HEK293 (cell line): ENCODE results near the gene EFCAB11.
A peak's percentile ranks its signal among the peaks of the same experiment; 100 is the strongest.

Source experiments
- CTCF ChIA-PET: fragments of 350-600 bp; formaldehyde crosslinking; extraction: SDS; loops from one replicate; lab custom pipeline; 2021; ENCODE audit warnings: antibody characterized with exemption; lab: Yijun Ruan, JAX
- POLR2A ChIA-PET: fragments of 300-600 bp; formaldehyde crosslinking; extraction: SDS; loops from one replicate; lab custom pipeline; 2020; ENCODE audit warnings: antibody characterized with exemption, inconsistent platforms; lab: Yijun Ruan, JAX
- H3K27ac ChIP-seq: fragments of 200-500 bp; sonication (Bioruptor generic); 2 replicates; pipeline ENCODE4 v1.5.1; 2014; ENCODE audit warnings: low read depth, low read length, control low read depth, inconsistent platforms; ENCODE audit errors: extremely low read depth
- H3K36me3 ChIP-seq, 2 experiments: fragments of 200-500 bp in 1 of 2; sonication (Bioruptor generic) in 1 of 2; 1 replicate in 1 of 2; 2 replicates in 1 of 2; pipeline ENCODE4 v1.5.1; 2014 to 2017; ENCODE audit warnings: inconsistent platforms in 2 of 2, low read length in 2 of 2; ENCODE audit not compliant: control insufficient read depth in 2 of 2, insufficient read depth in 1 of 2
- H3K4me1 ChIP-seq: fragments of 200-500 bp; sonication (Bioruptor generic); 2 replicates; pipeline ENCODE4 v1.5.1; 2014; ENCODE audit warnings: mild to moderate bottlenecking, low read length, inconsistent platforms; ENCODE audit not compliant: control insufficient read depth, insufficient read depth
- H3K4me3 ChIP-seq: 2 replicates; pipeline ENCODE4 v1.5.1; 2011; ENCODE audit warnings: low read depth, mild to moderate bottlenecking, control low read depth, low read length, moderate library complexity
- H3K9me3 ChIP-seq: fragments of 200-500 bp; sonication (Bioruptor generic); 2 replicates; pipeline ENCODE4 v1.5.1; 2014; ENCODE audit warnings: low read depth, low read length, inconsistent platforms; ENCODE audit not compliant: control insufficient read depth, insufficient read depth
- HOXA7 ChIP-seq: sonication (generic); formaldehyde crosslinking; IDR thresholded peaks from 2 replicates; pipeline ENCODE4 v1.8.1; 2022; ENCODE audit warnings: missing genetic modification reagents, borderline replicate concordance
- IKZF3 ChIP-seq: fragments of 450-650 bp; IDR thresholded peaks from 2 replicates; pipeline ENCODE4 v1.5.0; 2018; ENCODE audit warnings: missing biosample characterization, mild to moderate bottlenecking, missing genetic modification characterization, moderate library complexity
- KLF8 ChIP-seq: fragments of 450-650 bp; formaldehyde crosslinking; IDR thresholded peaks from 2 replicates; pipeline ENCODE4 v1.5.1; 2016; ENCODE audit warnings: missing biosample characterization, missing genetic modification characterization
- OSR2 ChIP-seq: fragments of 450-650 bp; formaldehyde crosslinking; IDR thresholded peaks from 2 replicates; pipeline ENCODE4 v1.5.1; 2016; ENCODE audit warnings: missing biosample characterization, missing genetic modification characterization
- RBAK ChIP-seq: fragments of 450-650 bp; formaldehyde crosslinking; IDR thresholded peaks from 2 replicates; pipeline ENCODE4 v1.5.1; 2016; ENCODE audit warnings: missing biosample characterization, missing genetic modification characterization
- ZBTB21 ChIP-seq: fragments of 450-650 bp; formaldehyde crosslinking; IDR thresholded peaks from 2 replicates; pipeline ENCODE4 v1.5.1; 2017; ENCODE audit warnings: missing biosample characterization, missing genetic modification characterization
- ZEB2 ChIP-seq: fragments of 450-650 bp; formaldehyde crosslinking; IDR thresholded peaks from 2 replicates; pipeline ENCODE4 v1.5.1; 2016; ENCODE audit warnings: missing biosample characterization, missing genetic modification characterization
- ZFP69B ChIP-seq: fragments of 450-650 bp; formaldehyde crosslinking; IDR thresholded peaks from 2 replicates; pipeline ENCODE4 v1.5.1; 2016; ENCODE audit warnings: missing biosample characterization, missing genetic modification characterization
- ZNF16 ChIP-seq: fragments of 450-650 bp; formaldehyde crosslinking; IDR thresholded peaks from 2 replicates; pipeline ENCODE4 v1.5.1; 2016; ENCODE audit warnings: low read depth, missing biosample characterization, missing genetic modification characterization
- ZNF175 ChIP-seq: fragments of 450-650 bp; formaldehyde crosslinking; IDR thresholded peaks from 2 replicates; pipeline ENCODE4 v1.5.1; 2016; ENCODE audit warnings: missing biosample characterization, missing genetic modification characterization
- ZNF335 ChIP-seq: fragments of 450-650 bp; formaldehyde crosslinking; conservative IDR thresholded peaks from 2 replicates; pipeline ENCODE4 v1.5.1; 2016; ENCODE audit warnings: missing biosample characterization, missing genetic modification characterization
- ZNF350 ChIP-seq: fragments of 450-650 bp; formaldehyde crosslinking; IDR thresholded peaks from 2 replicates; pipeline ENCODE4 v1.5.0; 2017; ENCODE audit warnings: missing biosample characterization, mild to moderate bottlenecking, missing genetic modification characterization
- ZNF529 ChIP-seq: fragments of 450-650 bp; formaldehyde crosslinking; IDR thresholded peaks from 2 replicates; pipeline ENCODE4 v1.5.1; 2017; ENCODE audit warnings: missing genetic modification characterization, missing biosample characterization; ENCODE audit not compliant: insufficient replicate concordance
- ZNF600 ChIP-seq: fragments of 450-650 bp; formaldehyde crosslinking; IDR thresholded peaks from 2 replicates; pipeline ENCODE4 v1.5.1; 2016; ENCODE audit warnings: missing biosample characterization, missing genetic modification characterization
- ZNF626 ChIP-seq: fragments of 450-650 bp; sonication (Bioruptor Pico); formaldehyde crosslinking; IDR thresholded peaks from 2 replicates; pipeline ENCODE4 v1.5.1; 2018; ENCODE audit warnings: missing biosample characterization, missing genetic modification characterization, inconsistent platforms
- ZNF658 ChIP-seq: fragments of 450-650 bp; formaldehyde crosslinking; IDR thresholded peaks from 2 replicates; pipeline ENCODE4; 2016; ENCODE audit warnings: missing biosample characterization, missing genetic modification characterization
- ZNF792 ChIP-seq: fragments of 450-650 bp; formaldehyde crosslinking; IDR thresholded peaks from 2 replicates; pipeline ENCODE4 v1.5.1; 2016; ENCODE audit warnings: missing biosample characterization, missing genetic modification characterization
- TF ChIP-seq, protein P1 (sequence below): fragments of 450-650 bp; formaldehyde crosslinking; IDR thresholded peaks from 2 replicates; pipeline ENCODE4 v1.5.1; 2016; ENCODE audit warnings: missing biosample characterization, missing genetic modification characterization
- TF ChIP-seq, protein P2 (sequence below): fragments of 450-650 bp; formaldehyde crosslinking; IDR thresholded peaks from 2 replicates; pipeline ENCODE4 v1.5.0; 2017; ENCODE audit warnings: missing biosample characterization, missing genetic modification characterization, borderline replicate concordance
- TF ChIP-seq, protein P3 (sequence below): fragments of 450-650 bp; formaldehyde crosslinking; IDR thresholded peaks from 2 replicates; pipeline ENCODE4 v1.5.1; 2016; ENCODE audit warnings: missing biosample characterization, missing genetic modification characterization
- TF ChIP-seq, protein P4 (sequence below): fragments of 450-650 bp; formaldehyde crosslinking; IDR thresholded peaks from 2 replicates; pipeline ENCODE4 v1.5.1; 2016; ENCODE audit warnings: missing biosample characterization, missing genetic modification characterization
- TF ChIP-seq, protein P5 (sequence below): fragments of 450-650 bp; formaldehyde crosslinking; IDR thresholded peaks from 2 replicates; pipeline ENCODE4 v1.5.1; 2016; ENCODE audit warnings: missing biosample characterization, missing genetic modification characterization

EFCAB11 gene

DNA sequence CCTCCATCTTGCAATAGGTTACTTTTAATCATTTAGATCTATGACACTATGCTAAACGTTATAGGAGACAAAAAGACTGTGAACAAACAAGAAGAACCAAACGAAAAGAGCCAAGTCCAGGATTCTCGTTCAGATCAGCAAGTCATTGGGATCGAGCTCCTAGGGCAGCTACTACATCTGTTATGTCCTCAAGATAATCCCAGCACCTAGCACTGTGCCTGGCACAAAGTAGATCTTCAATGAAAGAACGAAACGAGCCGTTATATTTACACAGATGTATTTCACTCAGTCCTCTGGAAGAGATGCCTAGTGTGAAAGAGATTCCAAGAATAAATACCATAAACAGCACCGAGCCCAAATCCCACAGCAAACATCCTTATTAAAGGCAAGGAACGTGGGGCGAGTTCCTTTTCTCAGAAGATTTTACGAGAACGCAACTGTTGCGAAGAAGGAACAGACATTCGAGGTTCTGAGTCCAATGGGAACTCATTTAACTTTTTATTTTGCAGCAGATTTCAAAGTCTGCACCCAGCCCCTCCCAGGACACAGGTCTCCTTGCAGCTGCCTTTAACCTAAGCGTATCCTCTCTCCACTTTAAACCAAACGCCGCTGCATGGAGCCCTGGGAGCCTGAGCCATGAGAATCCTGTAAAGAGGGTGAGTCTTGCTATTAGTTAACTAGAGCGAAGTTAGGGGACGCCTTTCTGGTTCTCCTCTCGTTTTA lies 653 bp upstream of the EFCAB11 start (continued):
- TF ChIP-seq ZNF335, result peak; percentile 86
- TF ChIP-seq, protein P1, sequence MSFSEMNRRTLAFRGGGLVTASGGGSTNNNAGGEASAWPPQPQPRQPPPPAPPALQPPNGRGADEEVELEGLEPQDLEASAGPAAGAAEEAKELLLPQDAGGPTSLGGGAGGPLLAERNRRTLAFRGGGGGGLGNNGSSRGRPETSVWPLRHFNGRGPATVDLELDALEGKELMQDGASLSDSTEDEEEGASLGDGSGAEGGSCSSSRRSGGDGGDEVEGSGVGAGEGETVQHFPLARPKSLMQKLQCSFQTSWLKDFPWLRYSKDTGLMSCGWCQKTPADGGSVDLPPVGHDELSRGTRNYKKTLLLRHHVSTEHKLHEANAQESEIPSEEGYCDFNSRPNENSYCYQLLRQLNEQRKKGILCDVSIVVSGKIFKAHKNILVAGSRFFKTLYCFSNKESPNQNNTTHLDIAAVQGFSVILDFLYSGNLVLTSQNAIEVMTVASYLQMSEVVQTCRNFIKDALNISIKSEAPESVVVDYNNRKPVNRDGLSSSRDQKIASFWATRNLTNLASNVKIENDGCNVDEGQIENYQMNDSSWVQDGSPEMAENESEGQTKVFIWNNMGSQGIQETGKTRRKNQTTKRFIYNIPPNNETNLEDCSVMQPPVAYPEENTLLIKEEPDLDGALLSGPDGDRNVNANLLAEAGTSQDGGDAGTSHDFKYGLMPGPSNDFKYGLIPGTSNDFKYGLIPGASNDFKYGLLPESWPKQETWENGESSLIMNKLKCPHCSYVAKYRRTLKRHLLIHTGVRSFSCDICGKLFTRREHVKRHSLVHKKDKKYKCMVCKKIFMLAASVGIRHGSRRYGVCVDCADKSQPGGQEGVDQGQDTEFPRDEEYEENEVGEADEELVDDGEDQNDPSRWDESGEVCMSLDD (tag by site-specific recombination), result no peak
- TF ChIP-seq, protein P2, sequence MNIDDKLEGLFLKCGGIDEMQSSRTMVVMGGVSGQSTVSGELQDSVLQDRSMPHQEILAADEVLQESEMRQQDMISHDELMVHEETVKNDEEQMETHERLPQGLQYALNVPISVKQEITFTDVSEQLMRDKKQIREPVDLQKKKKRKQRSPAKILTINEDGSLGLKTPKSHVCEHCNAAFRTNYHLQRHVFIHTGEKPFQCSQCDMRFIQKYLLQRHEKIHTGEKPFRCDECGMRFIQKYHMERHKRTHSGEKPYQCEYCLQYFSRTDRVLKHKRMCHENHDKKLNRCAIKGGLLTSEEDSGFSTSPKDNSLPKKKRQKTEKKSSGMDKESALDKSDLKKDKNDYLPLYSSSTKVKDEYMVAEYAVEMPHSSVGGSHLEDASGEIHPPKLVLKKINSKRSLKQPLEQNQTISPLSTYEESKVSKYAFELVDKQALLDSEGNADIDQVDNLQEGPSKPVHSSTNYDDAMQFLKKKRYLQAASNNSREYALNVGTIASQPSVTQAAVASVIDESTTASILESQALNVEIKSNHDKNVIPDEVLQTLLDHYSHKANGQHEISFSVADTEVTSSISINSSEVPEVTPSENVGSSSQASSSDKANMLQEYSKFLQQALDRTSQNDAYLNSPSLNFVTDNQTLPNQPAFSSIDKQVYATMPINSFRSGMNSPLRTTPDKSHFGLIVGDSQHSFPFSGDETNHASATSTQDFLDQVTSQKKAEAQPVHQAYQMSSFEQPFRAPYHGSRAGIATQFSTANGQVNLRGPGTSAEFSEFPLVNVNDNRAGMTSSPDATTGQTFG (tag by site-specific recombination), result no peak
- TF ChIP-seq, all 188 proteins: peak for 4

DNA sequence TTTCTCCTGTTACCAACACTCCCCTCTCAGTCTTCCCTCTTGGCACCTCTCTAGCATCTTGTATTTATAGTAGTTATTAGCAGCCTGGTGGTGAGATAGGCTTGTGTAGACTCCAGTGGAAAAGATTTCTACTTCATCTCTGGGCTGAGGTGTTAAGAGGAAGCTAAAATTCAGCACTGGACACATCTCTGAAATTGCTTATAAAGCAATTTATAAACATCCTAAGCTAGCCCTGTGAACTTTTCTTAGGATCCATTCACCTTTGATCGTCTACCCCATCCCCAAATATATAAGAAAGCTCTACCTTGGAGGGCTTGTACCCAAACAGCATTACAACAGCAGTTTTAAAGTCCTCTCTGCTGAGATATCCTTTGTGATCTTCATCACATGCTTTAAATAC lies 928 bp downstream of the EFCAB11 start:
- peaks cover 3% of the 10 kb centered on the region; the same call in 1 of the 2 replicates for H3K4me1 ChIP-seq
- H3K27ac ChIP-seq, result 0 out of 2 replicates have a peak overlapping the region, but pooled peaks have one; percentile 48
- H3K4me3 ChIP-seq, result peak overlapping the region; percentile 2; the same call in 1 of the 2 replicates
- TF ChIP-seq ZNF658 (tag by site-specific recombination) (no peak), ZNF16 (tag by site-specific recombination) (no peak), KLF8 (tag by site-specific recombination) (no peak), ZBTB21 (tag by site-specific recombination) (no peak), ZNF600 (no peak), HOXA7 (CRISPR knock-in tag) (no peak), ZNF626 (tag by site-specific recombination) (no peak), ZNF529 (tag by site-specific recombination) (no peak), RBAK (tag by site-specific recombination) (no peak), ZNF350 (tag by site-specific recombination) (no peak), IKZF3 (tag by site-specific recombination) (no peak), ZEB2 (tag by site-specific recombination) (no peak), ZNF792 (no peak), ZFP69B (tag by site-specific recombination) (no peak), OSR2 (no peak), ZNF175 (no peak)
- TF ChIP-seq, protein P3, sequence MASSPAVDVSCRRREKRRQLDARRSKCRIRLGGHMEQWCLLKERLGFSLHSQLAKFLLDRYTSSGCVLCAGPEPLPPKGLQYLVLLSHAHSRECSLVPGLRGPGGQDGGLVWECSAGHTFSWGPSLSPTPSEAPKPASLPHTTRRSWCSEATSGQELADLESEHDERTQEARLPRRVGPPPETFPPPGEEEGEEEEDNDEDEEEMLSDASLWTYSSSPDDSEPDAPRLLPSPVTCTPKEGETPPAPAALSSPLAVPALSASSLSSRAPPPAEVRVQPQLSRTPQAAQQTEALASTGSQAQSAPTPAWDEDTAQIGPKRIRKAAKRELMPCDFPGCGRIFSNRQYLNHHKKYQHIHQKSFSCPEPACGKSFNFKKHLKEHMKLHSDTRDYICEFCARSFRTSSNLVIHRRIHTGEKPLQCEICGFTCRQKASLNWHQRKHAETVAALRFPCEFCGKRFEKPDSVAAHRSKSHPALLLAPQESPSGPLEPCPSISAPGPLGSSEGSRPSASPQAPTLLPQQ (tag by site-specific recombination), result no peak
- TF ChIP-seq, protein P4, sequence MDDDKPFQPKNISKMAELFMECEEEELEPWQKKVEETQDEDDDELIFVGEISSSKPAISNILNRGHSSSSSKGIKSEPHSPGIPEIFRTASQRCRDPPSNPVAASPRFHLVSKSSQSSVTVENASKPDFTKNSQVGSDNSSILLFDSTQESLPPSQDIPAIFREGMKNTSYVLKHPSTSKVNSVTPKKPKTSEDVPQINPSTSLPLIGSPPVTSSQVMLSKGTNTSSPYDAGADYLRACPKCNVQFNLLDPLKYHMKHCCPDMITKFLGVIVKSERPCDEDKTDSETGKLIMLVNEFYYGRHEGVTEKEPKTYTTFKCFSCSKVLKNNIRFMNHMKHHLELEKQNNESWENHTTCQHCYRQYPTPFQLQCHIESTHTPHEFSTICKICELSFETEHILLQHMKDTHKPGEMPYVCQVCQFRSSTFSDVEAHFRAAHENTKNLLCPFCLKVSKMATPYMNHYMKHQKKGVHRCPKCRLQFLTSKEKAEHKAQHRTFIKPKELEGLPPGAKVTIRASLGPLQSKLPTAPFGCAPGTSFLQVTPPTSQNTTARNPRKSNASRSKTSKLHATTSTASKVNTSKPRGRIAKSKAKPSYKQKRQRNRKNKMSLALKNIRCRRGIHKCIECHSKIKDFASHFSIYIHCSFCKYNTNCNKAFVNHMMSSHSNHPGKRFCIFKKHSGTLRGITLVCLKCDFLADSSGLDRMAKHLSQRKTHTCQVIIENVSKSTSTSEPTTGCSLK, result no peak
- TF ChIP-seq, protein P5, sequence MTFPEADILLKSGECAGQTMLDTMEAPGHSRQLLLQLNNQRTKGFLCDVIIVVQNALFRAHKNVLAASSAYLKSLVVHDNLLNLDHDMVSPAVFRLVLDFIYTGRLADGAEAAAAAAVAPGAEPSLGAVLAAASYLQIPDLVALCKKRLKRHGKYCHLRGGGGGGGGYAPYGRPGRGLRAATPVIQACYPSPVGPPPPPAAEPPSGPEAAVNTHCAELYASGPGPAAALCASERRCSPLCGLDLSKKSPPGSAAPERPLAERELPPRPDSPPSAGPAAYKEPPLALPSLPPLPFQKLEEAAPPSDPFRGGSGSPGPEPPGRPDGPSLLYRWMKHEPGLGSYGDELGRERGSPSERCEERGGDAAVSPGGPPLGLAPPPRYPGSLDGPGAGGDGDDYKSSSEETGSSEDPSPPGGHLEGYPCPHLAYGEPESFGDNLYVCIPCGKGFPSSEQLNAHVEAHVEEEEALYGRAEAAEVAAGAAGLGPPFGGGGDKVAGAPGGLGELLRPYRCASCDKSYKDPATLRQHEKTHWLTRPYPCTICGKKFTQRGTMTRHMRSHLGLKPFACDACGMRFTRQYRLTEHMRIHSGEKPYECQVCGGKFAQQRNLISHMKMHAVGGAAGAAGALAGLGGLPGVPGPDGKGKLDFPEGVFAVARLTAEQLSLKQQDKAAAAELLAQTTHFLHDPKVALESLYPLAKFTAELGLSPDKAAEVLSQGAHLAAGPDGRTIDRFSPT, result no peak
- H3K36me3 ChIP-seq, result peaks cover 11 to 46% of the 10 kb centered on the region in 2 experiments; a peak in 2 of 3 replicates
- H3K9me3 ChIP-seq, result no peaks in the 10 kb centered on the region
- CTCF ChIA-PET, result interaction anchor here (0.6 to 4.8 kb wide), 4 partner anchors 14 to 829 kb away, joined by 3 to 39 read pairs (median 4); no protein-coding TSS in a partner anchor
- POLR2A ChIA-PET, result no interaction called here
